ENCODE measurements around the gene GSKIP.

- no peak for TF ChIP-seq POLR2A (IDR thresholded peaks at IDR 0.05)
- TF ChIP-seq CTCF (IDR thresholded peaks at IDR 0.05), result no peak
- TF ChIP-seq EP300 (IDR thresholded peaks at IDR 0.05), result no peak
Measured at GRCh38 chr14:96417254-96417653, 53.9 kb downstream of the GSKIP start.
